Activated T-cell treated with anti-CD3 and anti-CD28 coated beads, Interleukin-2, amount 50 U/mL, for 72 hours (primary cell): ENCODE data around the gene THUMPD3. TPM values are rescaled to one million over a fixed set of nuclear protein-coding genes. Genes with fewer than 3 reads are reported as not detected.
A peak's percentile ranks its signal among the peaks of the same experiment; 100 is the strongest.

Source experiments
- ATAC-seq, 2 donors: fragments of 150-1000 bp; cut with Tn5 transposase; replicated peaks in 1 of 2; 2 replicates each; pipeline ENCODE4 v1.10.0; 2021; ENCODE audit warnings: moderate library complexity in 2 of 2, mild to moderate bottlenecking in 1 of 2
- DNase-seq, 2 donors: peaks; one replicate each; pipeline ENCODE4 v3.0.0; 2021 to 2022; ENCODE audit warnings: mixed read lengths in 1 of 2
- H3K27ac Mint-ChIP-seq: one replicate; pipeline ENCODE4 v1.8.0; 2022; ENCODE audit warnings: mild to moderate bottlenecking, moderate library complexity, mixed read lengths
- H3K27me3 Mint-ChIP-seq: one replicate; pipeline ENCODE4 v1.8.0; 2022; ENCODE audit warnings: low read depth, mixed read lengths
- H3K36me3 Mint-ChIP-seq, 2 donors: one replicate each; pipeline ENCODE4 v1.8.0; 2022; ENCODE audit warnings: mixed read lengths in 2 of 2, mild to moderate bottlenecking in 1 of 2; ENCODE audit not compliant: insufficient read depth in 2 of 2
- H3K4me1 Mint-ChIP-seq: one replicate; pipeline ENCODE4 v1.8.0; 2022; ENCODE audit warnings: low read depth, mixed read lengths
- H3K4me3 Mint-ChIP-seq, 2 donors: one replicate each; pipeline ENCODE4 v1.8.0; 2022; ENCODE audit warnings: mild to moderate bottlenecking in 2 of 2, mixed read lengths in 2 of 2, moderate library complexity in 2 of 2
- H3K9me3 Mint-ChIP-seq, 2 donors: one replicate each; pipeline ENCODE4 v1.8.0; 2022; ENCODE audit warnings: mixed read lengths in 2 of 2
- total RNA-seq, 2 donors: library from RNA; stranded (reverse); gene quantifications; one replicate each; pipeline ENCODE4 v1.2.3, GENCODE V29; 2022

The THUMPD3 gene
- total RNA-seq, 2 donors from 2014 or later = 56.0 to 65.5 TPM

- H3K36me3 Mint-ChIP-seq = peaks cover 3 to 7% of the 10 kb centered on the region in 2 donors
- peaks cover 0 to 2% of the 10 kb centered on the region in 2 donors for H3K9me3 Mint-ChIP-seq
- H3K4me3 Mint-ChIP-seq = peak overlapping the region in 1 of 2 donors; percentile 2
- H3K27ac Mint-ChIP-seq = peak overlapping the region; percentile 24
- DNase-seq = no peak
- H3K4me1 Mint-ChIP-seq = peaks cover 83% of the 10 kb centered on the region
- ATAC-seq = no peak
- H3K27me3 Mint-ChIP-seq = no peaks in the 10 kb centered on the region
Observed at GRCh38 chr3:9405756-9406155, 42.9 kb downstream of the THUMPD3 start.

GRCh38 chr3:9406856-9407626 lies 44.2 kb downstream of the THUMPD3 start:
- H3K9me3 Mint-ChIP-seq = peaks cover 0 to 2% of the 10 kb centered on the region in 2 donors
- ATAC-seq (no peak), DNase-seq (no peak)
- no peaks in the 10 kb centered on the region for H3K27me3 Mint-ChIP-seq
- H3K4me3 Mint-ChIP-seq = no peak overlapping the region
- H3K27ac Mint-ChIP-seq = no peak overlapping the region
- H3K36me3 Mint-ChIP-seq = peaks cover 4 to 5% of the 10 kb centered on the region in 2 donors
- H3K4me1 Mint-ChIP-seq = peaks cover 73% of the 10 kb centered on the region

GRCh38 chr3:9408061-9408460 lies 45.2 kb downstream of the THUMPD3 start:
- DNase-seq (no peak), ATAC-seq (no peak)
- H3K9me3 Mint-ChIP-seq = peaks cover 0 to 2% of the 10 kb centered on the region in 2 donors
- peaks cover 4 to 6% of the 10 kb centered on the region in 2 donors for H3K36me3 Mint-ChIP-seq
- peaks cover 71% of the 10 kb centered on the region for H3K4me1 Mint-ChIP-seq
- H3K27ac Mint-ChIP-seq = no peak overlapping the region
- H3K27me3 Mint-ChIP-seq = no peaks in the 10 kb centered on the region
- no peak overlapping the region for H3K4me3 Mint-ChIP-seq

- H3K9me3 Mint-ChIP-seq = peaks cover 0 to 2% of the 10 kb centered on the region in 2 donors
- H3K4me3 Mint-ChIP-seq = no peak overlapping the region
- peaks cover 4 to 6% of the 10 kb centered on the region in 2 donors for H3K36me3 Mint-ChIP-seq
- ATAC-seq = no peak
- H3K27ac Mint-ChIP-seq = no peak overlapping the region
- no peaks in the 10 kb centered on the region for H3K27me3 Mint-ChIP-seq
- peaks cover 74% of the 10 kb centered on the region for H3K4me1 Mint-ChIP-seq
- DNase-seq = no peak
Observed at GRCh38 chr3:9408546-9408945, 45.7 kb downstream of the THUMPD3 start.

GRCh38 chr3:9409981-9410854 lies 47.4 kb downstream of the THUMPD3 start:
- peaks cover 74% of the 10 kb centered on the region for H3K4me1 Mint-ChIP-seq
- peaks cover 0 to 2% of the 10 kb centered on the region in 2 donors for H3K9me3 Mint-ChIP-seq
- ATAC-seq (peak; percentile 64 to 96), DNase-seq (no peak)
- peak overlapping the region; percentile 95 for H3K27ac Mint-ChIP-seq
- peak overlapping the region; percentile 42 to 63 for H3K4me3 Mint-ChIP-seq
- no peaks in the 10 kb centered on the region for H3K27me3 Mint-ChIP-seq
- peaks cover 4 to 10% of the 10 kb centered on the region in 2 donors for H3K36me3 Mint-ChIP-seq

- Mint-ChIP-seq H3K4me3 (no peak overlapping the region), H3K9me3 (peaks cover 0 to 2% of the 10 kb centered on the region in 2 donors), H3K27me3 (no peaks in the 10 kb centered on the region), H3K27ac (no peak overlapping the region), H3K4me1 (peaks cover 70% of the 10 kb centered on the region), H3K36me3 (peaks cover 5 to 10% of the 10 kb centered on the region in 2 donors)
- no peak for ATAC-seq
- DNase-seq = no peak
Observed at GRCh38 chr3:9411302-9411701, 48.4 kb downstream of the THUMPD3 start.

- peak overlapping the region; percentile 81 for H3K27ac Mint-ChIP-seq
- H3K27me3 Mint-ChIP-seq = no peaks in the 10 kb centered on the region
- DNase-seq = no peak
- peaks cover 5 to 10% of the 10 kb centered on the region in 2 donors for H3K36me3 Mint-ChIP-seq
- H3K9me3 Mint-ChIP-seq = peaks cover 0 to 2% of the 10 kb centered on the region in 2 donors
- peaks cover 62% of the 10 kb centered on the region for H3K4me1 Mint-ChIP-seq
- H3K4me3 Mint-ChIP-seq = no peak overlapping the region
- no peak for ATAC-seq
Observed at GRCh38 chr3:9412293-9412692, 49.4 kb downstream of the THUMPD3 start.

GRCh38 chr3:9414826-9415225 lies 52.0 kb downstream of the THUMPD3 start:
- no peak overlapping the region for H3K27ac Mint-ChIP-seq
- ATAC-seq (no peak), DNase-seq (no peak)
- peaks cover 54% of the 10 kb centered on the region for H3K4me1 Mint-ChIP-seq
- H3K9me3 Mint-ChIP-seq = peaks cover 0 to under 1% of the 10 kb centered on the region in 2 donors
- peaks cover 3 to 9% of the 10 kb centered on the region in 2 donors for H3K36me3 Mint-ChIP-seq
- no peaks in the 10 kb centered on the region for H3K27me3 Mint-ChIP-seq
- no peak overlapping the region for H3K4me3 Mint-ChIP-seq

GRCh38 chr3:9415485-9416138 lies 52.8 kb downstream of the THUMPD3 start:
- ATAC-seq (no peak), DNase-seq (no peak)
- H3K27ac Mint-ChIP-seq = peak overlapping the region; percentile 68
- H3K4me3 Mint-ChIP-seq = peak overlapping the region in 1 of 2 donors; percentile 26
- no peaks in the 10 kb centered on the region for H3K27me3 Mint-ChIP-seq
- peaks cover 52% of the 10 kb centered on the region for H3K4me1 Mint-ChIP-seq
- H3K9me3 Mint-ChIP-seq = no peaks in the 10 kb centered on the region
- peaks cover 3 to 7% of the 10 kb centered on the region in 2 donors for H3K36me3 Mint-ChIP-seq

GRCh38 chr3:9416139-9416780 lies 53.4 kb downstream of the THUMPD3 start:
- H3K36me3 Mint-ChIP-seq = peaks cover 2 to 7% of the 10 kb centered on the region in 2 donors
- peaks cover 54% of the 10 kb centered on the region for H3K4me1 Mint-ChIP-seq
- no peaks in the 10 kb centered on the region for H3K27me3 Mint-ChIP-seq
- DNase-seq (no peak), ATAC-seq (no peak)
- peak overlapping the region in 1 of 2 donors; percentile 26 for H3K4me3 Mint-ChIP-seq
- H3K27ac Mint-ChIP-seq = peak overlapping the region; percentile 68
- no peaks in the 10 kb centered on the region for H3K9me3 Mint-ChIP-seq

- Mint-ChIP-seq H3K9me3 (no peaks in the 10 kb centered on the region), H3K27me3 (no peaks in the 10 kb centered on the region), H3K36me3 (peaks cover 5 to 15% of the 10 kb centered on the region in 2 donors), H3K4me3 (peak overlapping the region in 1 of 2 donors; percentile 60), H3K27ac (peak overlapping the region; percentile 91), H3K4me1 (peaks cover 63% of the 10 kb centered on the region)
- DNase-seq = no peak
- no peak for ATAC-seq
Observed at GRCh38 chr3:9420850-9421549, 58.1 kb downstream of the THUMPD3 start.
